Ovary (tissue), 9 donors: ENCODE results near the gene TMEM132D. TPM values are rescaled to one million over a fixed set of nuclear protein-coding genes. Genes with fewer than 3 reads are reported as not detected.

ENCODE experiments used
- DNase-seq, 5 donors: peaks; one replicate each; pipeline ENCODE4 v3.0.0-alpha.2; 2019 to 2020
- H3K27ac ChIP-seq, 2 donors: fragments of 200-600 bp; one replicate each; pipeline versions ENCODE4 v1.5.1 to v1.8.0; 2019 to 2022
- H3K27me3 ChIP-seq: fragments of 200-600 bp; one replicate; pipeline ENCODE4 v1.8.0; 2022
- H3K36me3 ChIP-seq: fragments of 200-600 bp; sonication (generic); one replicate; pipeline ENCODE4 v1.5.1; 2019
- H3K4me1 ChIP-seq: one replicate; pipeline ENCODE4 v1.8.1; 2013; ENCODE audit warnings: mild to moderate bottlenecking, moderate library complexity; ENCODE audit not compliant: insufficient read depth
- H3K4me3 ChIP-seq: fragments of 200-600 bp; sonication (generic); one replicate; pipeline ENCODE4 v1.5.1; 2017
- H3K9me3 ChIP-seq, 2 donors: fragments of 200-600 bp in 1 of 2; sonication (generic) in 1 of 2; one replicate each; pipeline versions ENCODE4 v1.5.1 to v1.8.1; 2013 to 2019; ENCODE audit warnings: mild to moderate bottlenecking in 1 of 2, moderate library complexity in 1 of 2
- CTCF ChIP-seq, 3 donors: fragments of 450-650 bp in 2 of 3; fragments of 200-600 bp in 1 of 3; IDR thresholded peaks; one replicate each; pipeline versions ENCODE4 v1.5.1 to v1.8.0; 2016 to 2022; ENCODE audit warnings: antibody characterized with exemption in 3 of 3, mild to moderate bottlenecking in 1 of 3
- EP300 ChIP-seq: sonication (generic); formaldehyde crosslinking; IDR thresholded peaks from one replicate; pipeline ENCODE4 v1.6.1; 2017; ENCODE audit warnings: antibody characterized with exemption
- POLR2A ChIP-seq: fragments of 450-650 bp; IDR thresholded peaks from one replicate; pipeline ENCODE4 v1.6.1; 2017; ENCODE audit warnings: antibody characterized with exemption, mild to moderate bottlenecking, moderate library complexity
- WGBS, 3 donors: extraction: QIAGEN DNeasy Blood & Tissue Kit in 1 of 3; methylation state at CpG; one replicate each; pipeline versions ENCODE4 v1.1.5 to v1.1.7; 2013 to 2017; 5-methylcytosine and 5-hydroxymethylcytosine counted together
- intact Hi-C, 4 donors: fragments of 100-400 bp; cut with DNase I; formaldehyde crosslinking; loops; one replicate each; pipeline versions ENCODE4 v1.11.0 to v1.15.1; 2022 to 2023
- polyA plus RNA-seq, 2 donors: library from polyadenylated mRNA; stranded (reverse); fragments of 200-250 nt in 1 of 2; fragments of 350-450 nt in 1 of 2; fragmentation: Illumina TruSeq in 1 of 2; extraction: RNeasy Lipid Tissue Mini Kit (QIAGEN cat#74804) in 1 of 2; gene quantifications; one replicate each; pipeline ENCODE4 v1.2.3, GENCODE V29; 2013 to 2014
- total RNA-seq, 7 donors: library from RNA; depleted of rRNA in 2 of 7; stranded (reverse); fragments of >200 nt in 2 of 7; fragmentation: NEBNext Ultra II Directional in 3 of 7; extraction: Animal tissue kit (Norgen Biotek cat#: 25700) in 3 of 7; gene quantifications; one replicate each; pipeline versions ENCODE4 v1.1.0 to v1.2.4, GENCODE V29; 2016 to 2023
- donor health status: DM: no; HTN: no; CAD: no; lungs with moderate emphysema.
- donor health status: DM: no; HTN: no; CAD: no.
- donor health status: Bipolar disorder and iron deficiency.
- donor health status: DM: yes; HTN: yes; CAD: no.
- donor health status: DM: no; HTN: no; CAD: no.
- donor health status: DM: yes; HTN: yes; CAD: no.

The TMEM132D gene
- total and polyA plus RNA-seq, 9 donors: 0.04 TPM; not detected in 8

DNA sequence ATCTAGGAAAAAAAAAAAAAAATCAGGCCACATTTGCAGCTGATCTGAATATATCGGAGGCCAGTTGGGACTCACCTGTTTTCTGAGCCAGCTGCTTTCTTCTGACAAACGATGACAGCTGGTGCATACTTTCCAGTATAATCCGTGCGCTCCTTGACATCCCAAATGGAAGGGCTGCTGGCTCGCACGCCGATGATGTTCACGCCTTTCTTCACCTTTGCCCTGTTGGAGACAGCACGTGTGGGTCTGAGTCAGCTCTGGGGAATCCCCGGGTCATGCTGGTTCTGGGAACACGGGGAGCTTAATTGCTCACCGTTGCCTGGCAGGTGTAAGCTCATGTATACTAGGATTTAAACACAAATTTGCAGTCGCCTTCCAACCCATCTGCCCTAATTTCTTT lies 372.8 kb downstream of the TMEM132D start:
- intact Hi-C loops: no loop called here
- H3K27ac ChIP-seq: no peak overlapping the region
- no peaks in the 10 kb centered on the region for H3K27me3 ChIP-seq
- TF ChIP-seq POLR2A (no peak), EP300 (no peak), CTCF (IDR thresholded peaks at IDR 0.05) (no peak)
- H3K36me3 ChIP-seq: no peaks in the 10 kb centered on the region
- H3K4me1 ChIP-seq: no peaks in the 10 kb centered on the region
- H3K4me3 ChIP-seq: no peak overlapping the region
- DNase-seq: no peak
- H3K9me3 ChIP-seq: no peaks in the 10 kb centered on the region
- WGBS, 3 donors: 14 to 26% (median 21%) methylated on average over 13 of the region's 13 CpGs

DNA sequence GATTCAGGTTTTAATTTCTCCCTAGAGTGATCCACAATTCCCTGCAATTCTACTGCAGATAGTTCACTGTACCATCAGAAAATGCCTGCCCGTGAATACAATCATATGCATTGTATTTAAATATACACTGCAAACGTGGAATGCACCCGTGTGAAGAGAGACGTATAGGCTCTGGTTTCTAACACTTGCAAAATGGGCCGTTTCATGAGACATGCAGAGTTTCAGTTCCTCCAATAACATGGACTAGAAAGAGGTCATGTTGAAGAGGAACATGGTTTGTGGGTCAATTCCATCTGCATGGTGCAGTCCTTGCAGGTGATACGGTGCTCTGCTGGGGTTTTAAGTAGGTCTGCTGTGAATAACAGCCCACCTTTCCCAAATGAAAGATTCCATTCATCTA lies 373.3 kb downstream of the TMEM132D start:
- intact Hi-C loops: no loop called here
- H3K4me1 ChIP-seq: no peaks in the 10 kb centered on the region
- H3K4me3 ChIP-seq: no peak overlapping the region
- H3K9me3 ChIP-seq: no peaks in the 10 kb centered on the region
- no peak for DNase-seq
- TF ChIP-seq EP300: no peak
- TF ChIP-seq CTCF (IDR thresholded peaks at IDR 0.05): no peak
- no peak for TF ChIP-seq POLR2A
- H3K27ac ChIP-seq: no peak overlapping the region
- 47 to 61% (median 49%) methylated on average over 6 of the region's 6 CpGs for WGBS, 3 donors
- H3K27me3 ChIP-seq: no peaks in the 10 kb centered on the region
- no peaks in the 10 kb centered on the region for H3K36me3 ChIP-seq

GRCh38 chr12:129527506-129527905 lies 376.3 kb downstream of the TMEM132D start:
- Histone ChIP-seq H3K9me3 (no peaks in the 10 kb centered on the region), H3K36me3 (no peaks in the 10 kb centered on the region), H3K27ac (no peak overlapping the region), H3K4me3 (no peak overlapping the region), H3K27me3 (no peaks in the 10 kb centered on the region), H3K4me1 (no peaks in the 10 kb centered on the region)
- WGBS, 3 donors: 46 to 58% (median 58%) methylated on average over 3 of the region's 3 CpGs
- no peak for DNase-seq
- no peak for TF ChIP-seq EP300
- TF ChIP-seq CTCF (IDR thresholded peaks at IDR 0.05): no peak
- TF ChIP-seq POLR2A: no peak
- intact Hi-C loops: no loop called here

- no peak for DNase-seq
- Histone ChIP-seq H3K9me3 (no peaks in the 10 kb centered on the region), H3K36me3 (no peaks in the 10 kb centered on the region), H3K27me3 (no peaks in the 10 kb centered on the region), H3K27ac (no peak overlapping the region), H3K4me3 (no peak overlapping the region), H3K4me1 (no peaks in the 10 kb centered on the region)
- TF ChIP-seq CTCF (IDR thresholded peaks at IDR 0.05) (no peak), POLR2A (no peak), EP300 (no peak)
- 53 to 67% (median 58%) methylated on average over 2 of the region's 2 CpGs for WGBS, 3 donors
- intact Hi-C loops: no loop called here
Observed at GRCh38 chr12:129523621-129524020, 380.2 kb downstream of the TMEM132D start.

- intact Hi-C loops: no loop called here
- no peaks in the 10 kb centered on the region for H3K4me1 ChIP-seq
- no peaks in the 10 kb centered on the region for H3K9me3 ChIP-seq
Observed at GRCh38 chr12:129520739-129521138, 383.1 kb downstream of the TMEM132D start.

More at GRCh38 chr12:129520739-129521138, 383.1 kb downstream of the TMEM132D start:
- Histone ChIP-seq H3K27me3 (no peaks in the 10 kb centered on the region), H3K4me3 (no peak overlapping the region), H3K27ac (no peak overlapping the region), H3K36me3 (no peaks in the 10 kb centered on the region)
- TF ChIP-seq EP300: no peak
- no peak for TF ChIP-seq POLR2A
- no peak for TF ChIP-seq CTCF (IDR thresholded peaks at IDR 0.05)
- WGBS, 3 donors: 50 to 78% (median 55%) methylated on average over 1 of the region's 1 CpG
- DNase-seq: no peak
